Stimulated activated CD8-positive, alpha-beta memory T cell treated with anti-CD3 and anti-CD28 coated beads, Interleukin-4, amount 100 ng/mL, for 24 hours (primary cell): ENCODE results near the gene MGLL.

ENCODE experiments used
- DNase-seq: peaks from one replicate; pipeline ENCODE4 v3.0.0-alpha.2; 2020; ENCODE audit warnings: low read depth

The MGLL gene

DNA sequence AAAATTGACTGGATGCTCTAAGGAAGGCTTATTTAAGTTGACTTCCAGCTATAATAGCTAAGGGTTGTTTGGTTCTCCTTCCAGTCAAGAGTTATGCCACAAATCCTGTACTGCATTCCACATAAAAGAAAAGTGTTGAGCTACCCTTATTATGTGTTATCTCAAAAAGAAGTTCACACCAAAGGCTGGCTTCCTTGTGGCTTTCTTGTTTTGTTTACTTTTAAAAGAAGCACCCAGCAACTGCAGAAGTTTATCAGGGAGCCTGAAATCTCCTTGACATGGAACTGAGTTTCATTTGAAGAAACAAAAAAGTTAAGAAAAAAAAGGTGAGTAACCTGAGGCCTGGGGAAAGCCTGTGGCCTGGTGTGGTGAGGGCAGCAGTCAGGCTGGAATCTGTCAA lies 10.2 kb downstream of the MGLL start:
- no peak for DNase-seq

DNA sequence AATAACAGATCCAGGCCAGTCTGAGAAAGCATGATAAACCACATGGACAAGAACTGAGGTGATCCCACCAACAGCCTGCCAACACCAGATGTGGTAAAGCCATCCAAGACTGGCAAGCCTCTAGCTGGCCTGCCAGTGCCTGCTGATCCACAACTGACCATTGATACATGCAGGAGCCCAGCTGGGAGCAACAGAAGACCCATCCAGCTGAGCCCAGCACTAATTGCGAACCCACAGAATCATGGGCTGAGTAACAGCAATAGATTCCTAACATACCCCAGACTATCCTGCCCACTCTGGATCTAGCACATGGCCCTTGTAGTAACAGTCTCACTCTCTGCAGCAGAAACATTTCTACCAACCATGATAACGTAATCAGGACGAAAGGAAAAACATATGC lies 10.6 kb downstream of the MGLL start:
- no peak for DNase-seq

DNA sequence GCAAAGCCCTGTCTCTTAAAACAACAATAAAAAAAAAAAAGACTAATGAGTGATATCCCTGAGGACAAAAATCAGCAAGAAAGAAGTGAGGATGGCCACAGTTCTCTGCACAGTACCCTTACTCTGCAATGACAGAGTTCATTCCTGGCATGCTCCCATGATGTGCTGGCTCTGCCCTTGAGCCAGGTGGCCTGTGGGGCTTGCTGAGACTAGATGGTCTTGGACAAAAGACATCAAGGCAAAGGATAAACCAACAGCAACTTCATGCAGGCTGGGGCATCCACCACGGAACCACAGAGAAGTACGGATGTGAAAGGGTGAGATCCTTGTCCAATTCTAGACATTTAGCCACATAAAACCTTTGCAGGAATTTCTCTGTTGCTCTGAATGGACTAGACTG lies 12.7 kb downstream of the MGLL start:
- no peak for DNase-seq

DNA sequence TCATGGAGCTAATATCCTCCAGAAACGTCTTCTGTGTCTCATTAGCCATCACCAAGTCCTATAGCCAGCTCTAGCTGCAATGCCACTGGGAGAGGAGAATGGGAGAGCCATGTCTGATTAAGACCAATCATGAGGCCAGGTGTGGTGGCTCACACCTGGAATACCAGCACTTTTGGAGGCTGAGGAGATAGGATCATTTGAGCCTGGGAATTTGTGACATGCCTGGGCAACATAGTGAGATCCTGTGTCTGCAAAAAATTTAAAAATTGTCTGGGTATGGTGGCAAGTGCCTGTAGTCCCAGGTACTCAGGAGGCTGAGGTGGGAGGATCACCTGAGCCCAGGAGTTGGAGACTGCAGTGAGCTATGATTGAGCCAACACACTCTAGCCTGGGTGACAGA lies 13.1 kb downstream of the MGLL start:
- no peak for DNase-seq

DNA sequence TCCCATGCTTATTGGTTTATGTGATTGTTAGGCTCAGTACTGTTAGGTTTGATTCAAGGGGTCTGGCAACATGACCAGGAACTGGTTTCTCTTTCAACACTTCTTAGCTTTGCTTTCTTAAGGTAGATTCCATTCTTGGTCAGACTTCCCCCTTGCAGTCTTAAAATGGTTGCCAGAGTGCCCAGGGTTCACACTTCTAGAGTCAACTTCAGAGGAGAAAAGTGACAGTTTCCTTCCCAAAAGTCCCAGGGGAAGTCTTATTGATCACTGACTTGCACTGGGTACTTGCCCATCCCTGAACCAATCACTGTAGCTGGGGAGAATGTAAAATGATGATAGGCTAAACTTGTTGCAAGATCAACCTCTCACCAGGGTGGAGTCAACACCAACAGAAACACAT lies 14.1 kb downstream of the MGLL start:
- no peak for DNase-seq

DNA sequence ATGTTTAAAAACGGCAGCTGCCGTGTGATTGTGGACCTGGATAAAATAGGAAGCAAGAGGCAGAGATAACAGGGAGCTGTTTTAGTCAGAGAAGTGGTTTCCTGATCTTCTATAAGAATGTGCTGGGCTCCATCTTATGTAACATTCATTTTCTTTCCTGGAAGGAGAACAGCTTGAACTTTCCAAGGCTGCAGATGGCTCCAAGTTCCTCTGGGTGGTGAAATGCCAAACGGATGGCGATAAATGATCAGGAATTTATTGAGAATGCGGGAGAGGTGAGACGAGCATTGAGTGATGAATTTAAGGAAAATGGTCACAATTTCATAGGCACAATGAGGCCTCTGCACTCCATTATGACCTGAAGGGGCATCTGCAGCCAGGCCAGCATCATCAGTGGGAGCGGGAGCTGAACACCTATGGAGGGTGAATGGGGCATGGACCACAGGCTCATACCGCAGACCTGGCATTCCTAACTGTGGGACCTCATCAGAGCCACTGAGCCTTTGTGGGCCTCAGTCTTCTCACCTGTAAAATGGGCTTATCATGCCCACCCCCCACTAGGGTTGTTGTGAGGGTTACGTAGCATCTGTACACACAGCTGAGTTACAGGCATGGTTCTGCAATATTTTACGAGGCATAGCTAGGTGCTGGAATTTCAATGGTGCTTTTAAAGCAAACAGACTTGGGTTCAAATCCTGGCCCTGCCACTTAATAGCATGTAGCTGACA lies 17.1 kb downstream of the MGLL start:
- DNase-seq: no peak

DNA sequence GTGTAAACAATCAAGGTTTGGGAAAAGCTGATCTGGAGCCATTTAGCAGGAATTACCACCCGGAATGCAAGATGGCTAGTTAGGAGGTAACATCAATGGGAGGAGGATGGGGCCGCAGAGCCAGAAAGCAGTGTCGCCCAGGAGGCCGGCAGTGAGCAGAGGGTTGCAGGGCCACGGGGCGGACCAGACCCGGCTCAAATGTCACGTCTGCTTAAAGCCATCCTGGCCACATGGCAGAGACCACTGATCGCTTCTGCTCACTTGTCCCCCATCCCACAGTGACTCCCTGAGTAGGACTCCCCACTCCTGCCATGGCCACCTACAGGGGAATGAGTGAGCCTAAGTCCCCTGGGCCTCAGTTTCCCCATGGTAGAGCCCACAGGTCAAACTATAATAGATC lies 18.2 kb downstream of the MGLL start:
- no peak for DNase-seq

DNA sequence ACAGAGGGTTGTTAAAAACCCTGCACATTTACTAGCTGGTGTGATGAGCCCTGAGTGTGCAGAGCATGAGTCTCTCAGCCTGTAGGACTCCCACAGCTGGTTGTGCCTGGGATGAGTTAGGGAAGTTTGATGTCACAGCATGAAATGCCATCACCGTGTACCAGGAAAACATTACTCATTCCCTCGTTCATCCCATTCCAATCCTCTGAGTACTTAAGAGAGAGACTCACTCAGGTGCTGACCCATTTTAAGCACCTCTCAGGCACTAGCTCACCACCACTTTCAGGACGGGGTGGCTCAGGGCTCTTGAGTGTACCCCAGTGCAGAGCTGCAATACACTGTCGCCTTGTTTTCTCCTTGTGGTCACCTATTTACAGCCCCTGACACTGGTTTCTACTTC lies 18.7 kb downstream of the MGLL start:
- DNase-seq: no peak

DNA sequence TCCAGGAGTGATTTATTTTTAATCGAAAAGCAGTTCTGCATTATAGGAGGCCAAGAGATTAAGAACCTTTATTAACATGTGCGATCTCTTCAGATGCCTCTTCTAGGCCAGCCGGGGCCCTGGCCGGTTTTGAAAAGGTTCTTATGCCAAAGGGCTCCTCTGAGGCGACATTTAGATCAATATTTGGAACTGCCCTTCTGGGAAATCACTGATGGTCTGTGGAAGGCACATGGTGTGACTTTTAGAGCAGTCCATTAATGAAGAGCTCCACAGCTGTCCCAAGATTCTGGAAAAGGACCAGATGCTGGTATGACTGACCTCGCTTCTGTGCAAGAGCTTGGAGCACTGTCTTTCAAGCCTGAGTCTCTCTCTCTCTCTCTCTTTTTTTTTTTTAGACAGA lies 19.7 kb downstream of the MGLL start:
- no peak for DNase-seq

DNA sequence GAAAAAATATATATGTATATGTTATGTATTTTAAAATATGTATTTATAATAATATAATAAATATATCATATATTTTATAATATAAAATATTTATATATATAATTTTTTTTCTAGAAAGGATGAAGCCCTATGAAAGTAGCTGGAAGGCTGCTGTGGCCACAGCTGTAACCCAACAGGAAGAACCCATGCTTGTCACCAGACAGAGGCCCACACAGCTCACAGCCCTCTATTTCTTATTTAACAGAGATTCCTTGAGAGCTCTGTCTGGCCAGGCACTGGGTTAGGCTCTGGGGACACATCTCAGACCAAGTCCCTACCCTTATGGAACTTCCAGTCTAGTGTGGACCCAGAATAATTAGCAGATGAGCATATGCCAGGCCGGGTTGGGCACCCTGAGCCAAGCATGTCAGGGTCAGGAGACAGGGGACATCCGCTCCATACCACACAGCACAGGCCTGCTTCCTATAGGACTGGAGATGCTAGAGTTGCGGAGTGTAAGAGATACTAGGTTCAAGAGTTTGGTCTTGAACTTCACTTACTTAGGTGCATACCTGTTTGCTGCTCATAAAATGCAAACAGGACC lies 20.5 kb downstream of the MGLL start:
- no peak for DNase-seq

DNA sequence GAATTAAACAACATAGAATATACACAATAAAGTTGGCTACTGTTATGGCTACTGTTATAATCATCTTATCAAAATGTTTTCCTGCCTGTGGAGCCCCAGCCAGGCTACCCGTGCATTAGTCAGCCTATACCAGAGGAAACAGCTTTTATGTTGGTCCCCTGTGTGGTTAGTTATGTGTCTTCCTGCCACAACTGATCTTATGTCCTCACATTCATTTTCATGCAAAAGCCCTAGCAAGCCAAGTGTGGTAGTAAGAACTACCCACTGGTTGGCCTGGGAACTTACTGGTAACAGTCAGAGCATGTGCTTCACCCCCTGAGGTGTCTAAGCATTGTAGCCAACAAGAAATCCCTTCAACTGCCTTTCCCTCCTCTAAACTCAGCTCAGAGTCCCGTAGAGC lies 21.8 kb downstream of the MGLL start:
- DNase-seq: no peak

DNA sequence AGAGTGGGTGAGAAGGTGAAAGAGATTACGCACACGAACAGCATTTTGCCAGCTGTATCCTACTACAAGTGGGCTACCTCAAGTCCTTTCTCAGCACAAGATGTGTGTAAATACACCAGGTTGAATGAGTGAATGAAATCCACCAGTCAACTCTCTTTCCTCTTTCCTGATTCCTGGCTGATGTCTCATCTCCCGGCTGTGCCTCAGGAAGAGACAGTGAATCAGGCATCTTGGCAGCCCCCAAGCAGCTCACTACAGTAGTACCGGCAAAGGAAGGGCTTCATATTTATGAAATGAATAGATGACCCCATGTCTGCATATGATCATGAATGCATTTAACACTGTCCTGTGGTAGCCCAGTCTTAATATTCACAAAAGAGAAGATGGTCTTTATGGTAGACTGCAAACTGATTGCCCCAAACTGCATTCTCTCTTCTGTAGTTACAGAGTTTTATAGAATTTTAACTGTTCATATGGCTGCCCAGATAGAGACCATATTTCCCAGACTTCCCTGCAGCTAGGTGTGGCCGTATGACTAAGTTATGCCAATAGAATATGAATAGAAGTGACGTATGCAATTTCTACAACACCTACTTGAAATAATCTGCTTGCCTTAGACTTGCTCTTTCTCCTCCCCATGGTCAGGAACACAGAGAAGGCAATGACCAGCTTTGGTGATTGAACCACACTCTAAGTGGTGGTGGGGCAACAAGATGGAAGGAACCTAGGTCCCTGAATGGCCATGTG lies 22.7 kb downstream of the MGLL start:
- DNase-seq: no peak

DNA sequence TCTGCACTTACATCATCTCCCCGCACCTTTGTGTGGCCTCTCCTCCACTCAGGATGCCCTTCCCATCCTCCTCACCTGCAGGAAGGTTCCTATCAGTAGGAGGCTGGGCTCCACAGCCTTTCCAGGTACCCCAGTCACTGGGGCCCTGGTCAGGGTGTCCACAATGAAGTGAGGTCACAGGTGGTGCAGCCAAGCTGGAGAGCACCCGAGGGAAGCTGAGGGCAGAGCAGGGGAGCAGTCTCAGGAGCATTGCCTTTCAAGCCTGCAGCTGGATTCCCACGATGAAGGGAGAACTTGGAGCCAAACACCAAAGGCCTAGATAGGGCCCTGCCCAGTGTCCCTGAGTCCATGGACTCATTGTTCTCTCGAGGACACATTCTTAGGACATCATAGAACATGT lies 23.6 kb downstream of the MGLL start:
- no peak for DNase-seq

DNA sequence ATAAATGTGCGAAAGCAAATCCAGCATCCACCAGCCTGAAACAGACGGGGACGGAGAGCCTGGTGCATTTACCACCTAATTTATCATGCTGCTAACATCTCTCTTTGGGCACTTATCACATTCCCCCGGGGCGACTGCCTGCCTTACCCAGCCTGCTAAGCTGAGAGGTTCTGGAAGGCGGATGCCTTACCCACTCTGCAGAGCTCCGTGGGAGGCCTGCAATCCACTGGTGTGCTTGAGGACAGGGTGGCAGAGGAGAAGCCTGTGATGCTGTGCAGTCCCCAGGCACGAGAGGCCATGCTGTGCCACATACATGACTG lies 25.5 kb downstream of the MGLL start:
- DNase-seq: no peak

DNA sequence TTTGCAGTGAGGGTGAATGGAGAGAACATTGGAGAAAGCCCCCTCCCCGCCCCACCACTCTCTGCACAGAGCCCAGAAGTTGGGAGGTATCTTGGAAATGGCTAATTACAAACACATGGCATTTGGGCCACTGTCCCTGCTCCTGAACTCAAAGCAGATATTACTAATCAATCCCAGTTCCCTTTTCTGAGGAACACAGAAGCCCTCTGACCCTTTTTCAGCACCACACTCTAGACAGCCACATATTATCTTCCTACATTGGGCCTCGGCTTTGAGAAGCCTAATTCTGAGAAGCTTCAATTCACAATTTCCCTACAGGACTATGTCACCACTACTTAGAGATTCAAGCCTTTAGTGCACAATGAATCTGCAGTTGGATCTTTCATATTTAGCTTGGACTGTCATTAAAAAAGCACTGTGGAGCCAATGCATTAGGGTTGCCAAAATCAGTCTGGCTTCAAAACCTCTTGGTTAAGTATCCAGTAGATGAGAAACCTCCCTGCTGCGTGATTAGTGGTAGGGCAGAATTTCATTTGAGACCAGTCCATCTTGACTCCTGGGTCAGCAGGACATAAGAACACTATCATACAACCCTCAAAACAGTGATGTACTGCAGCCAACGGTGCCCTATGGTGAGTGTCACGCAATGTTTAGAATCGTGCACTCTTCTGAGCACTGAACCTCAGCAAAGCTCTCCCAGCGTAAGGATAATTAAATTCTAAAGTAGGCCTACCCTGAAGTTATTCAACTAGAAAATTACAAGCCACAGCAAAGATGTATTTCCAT lies 26.1 kb downstream of the MGLL start:
- no peak for DNase-seq

DNA sequence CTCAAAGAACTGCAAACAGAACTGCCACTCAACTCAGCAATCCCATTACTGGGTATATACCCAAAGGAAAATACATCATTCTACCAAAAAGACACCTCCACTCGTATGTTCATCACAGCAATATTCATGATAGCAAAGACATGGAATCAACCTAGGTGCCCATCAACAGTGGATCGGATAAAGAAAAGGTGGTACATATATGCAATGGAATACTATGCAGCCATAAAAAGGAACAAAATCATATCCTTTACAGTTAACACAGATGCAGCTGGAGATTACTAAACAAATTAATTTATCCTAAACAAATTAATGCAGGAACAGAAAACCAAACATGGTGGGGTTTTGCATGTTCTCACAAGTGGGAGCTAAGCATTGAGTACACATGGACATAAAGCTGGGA lies 27.3 kb downstream of the MGLL start:
- DNase-seq: no peak

DNA sequence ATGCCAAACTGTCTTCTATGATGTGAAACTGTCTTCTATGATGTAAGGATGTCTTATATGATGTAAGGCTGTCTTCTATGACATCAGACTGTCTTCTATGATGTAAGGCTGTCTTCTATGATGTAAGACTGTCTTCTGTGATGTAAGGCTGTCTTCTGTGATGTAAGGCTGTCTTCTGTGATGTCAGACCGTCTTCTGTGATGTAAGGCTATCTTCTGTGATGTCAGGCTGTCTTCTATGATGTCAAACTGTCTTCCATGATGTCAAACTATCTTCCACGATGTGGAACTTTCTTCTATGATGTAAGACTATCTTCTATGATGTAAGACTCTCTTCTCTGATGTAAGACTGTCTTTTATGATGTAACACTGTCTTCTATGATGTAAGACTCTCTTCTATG lies 27.9 kb downstream of the MGLL start:
- no peak for DNase-seq

DNA sequence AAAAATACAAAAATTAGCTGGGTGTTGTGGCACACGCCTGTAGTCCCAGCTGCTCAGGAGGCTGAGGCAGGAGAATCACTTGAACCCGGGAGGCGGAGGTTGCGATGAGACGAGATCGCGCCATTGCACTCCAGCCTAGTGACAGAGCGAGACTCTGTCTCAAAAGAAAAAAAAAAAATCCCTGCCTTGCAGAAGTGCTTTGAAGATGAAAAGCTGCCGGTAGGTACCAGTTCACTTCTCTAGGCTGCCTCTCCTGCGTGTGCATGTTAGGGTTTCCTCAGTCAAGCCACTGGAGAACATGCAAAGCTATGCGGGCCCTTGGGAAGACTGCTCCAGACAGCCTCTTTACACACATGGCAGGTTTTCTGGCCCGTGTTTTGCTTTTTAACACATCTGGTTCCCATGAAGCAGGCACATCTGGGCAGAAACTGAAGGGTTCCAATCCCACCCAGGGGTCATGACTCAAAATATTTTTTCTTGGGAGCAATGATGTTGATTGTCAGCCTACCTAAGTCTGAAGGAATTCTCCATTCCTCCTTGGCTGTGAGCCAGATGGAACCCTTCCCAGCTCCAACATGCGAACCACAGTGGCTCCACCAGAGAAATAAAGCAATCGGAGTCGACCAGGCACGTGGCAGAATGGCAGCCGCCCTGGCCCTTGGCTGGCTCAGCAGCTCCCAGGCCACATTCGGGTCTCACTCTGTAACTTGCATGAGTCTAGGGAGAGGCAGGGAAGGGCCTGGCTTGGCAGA lies 29.6 kb downstream of the MGLL start:
- no peak for DNase-seq

DNA sequence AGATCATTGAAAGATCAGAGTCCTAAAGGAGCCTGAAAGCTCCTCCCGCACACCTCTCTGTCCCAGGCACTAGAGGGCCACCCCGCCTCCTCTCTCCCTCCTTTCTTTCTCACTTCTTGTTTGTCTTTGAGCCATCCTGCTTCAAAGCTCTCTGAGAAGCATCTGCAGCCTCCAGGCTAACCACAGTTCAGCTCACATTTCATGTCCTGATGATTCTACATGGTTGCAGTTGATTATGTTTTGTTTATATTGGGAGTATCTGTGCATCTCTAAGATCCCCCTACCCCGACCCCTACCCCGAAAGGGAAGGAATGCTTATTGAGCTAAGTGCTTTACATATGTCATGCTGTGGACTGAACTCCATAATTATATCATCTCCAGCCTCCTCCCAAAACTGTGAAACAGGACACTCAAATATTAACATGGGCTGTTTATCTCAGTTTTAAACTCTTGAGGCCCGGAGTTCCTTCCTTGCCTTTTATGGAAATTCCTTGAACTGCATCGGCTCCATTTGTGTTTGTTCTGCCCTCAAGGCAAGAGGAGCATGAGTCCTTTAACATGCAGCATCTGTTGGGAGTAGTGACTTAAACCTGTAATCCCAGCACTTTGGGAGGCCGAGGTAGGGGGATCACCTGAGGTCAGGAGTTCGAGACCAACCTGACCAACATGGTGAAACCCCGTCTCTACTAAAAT lies 30.9 kb downstream of the MGLL start:
- no peak for DNase-seq

DNA sequence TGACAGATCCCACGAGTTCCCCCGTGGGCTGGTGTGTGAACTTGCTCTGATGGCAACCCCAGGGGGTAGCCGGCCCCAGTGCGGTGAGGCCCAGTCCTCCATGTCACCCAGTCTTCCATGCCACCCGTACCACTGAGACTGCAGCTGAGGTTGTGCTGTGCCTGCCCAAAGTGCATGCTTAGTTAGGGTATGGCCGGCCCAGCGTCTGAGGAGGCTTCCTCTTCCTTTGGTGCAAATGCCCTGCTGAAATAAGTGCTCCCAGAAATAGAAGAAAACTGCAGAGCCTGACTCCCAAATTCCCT lies 31.5 kb downstream of the MGLL start:
- no peak for DNase-seq

DNA sequence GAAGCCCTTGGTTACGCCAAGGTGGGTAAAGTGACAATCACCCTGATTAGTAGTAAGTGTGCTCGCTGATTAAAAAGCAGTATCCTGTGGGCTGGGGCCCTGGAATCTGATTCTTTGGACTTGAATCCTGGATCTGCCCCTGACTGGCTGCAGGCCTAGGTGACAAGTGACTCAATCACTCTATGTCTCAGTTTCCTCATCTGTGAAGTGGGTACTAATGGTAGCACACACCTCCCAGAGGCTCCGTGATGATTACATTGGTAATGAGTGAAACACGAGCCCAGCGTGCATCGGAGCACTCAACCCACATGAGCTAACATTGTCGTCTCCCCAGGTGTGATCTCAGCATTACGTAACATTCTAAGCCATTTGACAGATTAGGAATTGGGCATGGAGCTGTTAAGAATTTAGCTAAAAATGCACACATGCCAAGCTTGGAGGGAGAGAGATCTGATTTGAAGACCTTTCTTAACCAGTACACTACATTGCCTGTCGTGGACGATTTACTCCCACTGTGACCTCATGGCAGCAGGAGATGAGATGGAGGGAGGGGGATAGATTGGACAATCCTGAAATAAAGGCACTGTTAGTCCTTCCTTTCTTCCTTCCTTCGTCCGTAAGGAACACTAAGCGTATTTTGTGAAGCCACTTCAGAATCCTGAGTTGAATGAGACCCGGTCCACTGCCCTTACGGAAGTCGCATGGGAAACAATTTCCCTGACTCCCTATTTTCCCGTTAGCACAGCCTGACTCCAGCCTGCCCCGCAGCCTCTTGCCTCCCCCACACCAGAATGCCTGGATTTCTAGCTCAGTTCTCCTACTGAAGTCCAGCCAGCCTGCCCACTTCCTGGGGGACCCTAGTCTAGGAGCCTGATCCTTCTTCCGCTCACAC lies 32.1 kb downstream of the MGLL start:
- no peak for DNase-seq
